CD4-positive, CD25-positive, alpha-beta regulatory T cell (primary cell): ENCODE measurements around the gene MYL5. TPM values are rescaled to one million over a fixed set of nuclear protein-coding genes. Genes with fewer than 3 reads are reported as not detected.

ENCODE experiments used
- ATAC-seq, 2 donors: fragments of 150-1000 bp; cut with Tn5 transposase; one replicate each; pipeline ENCODE4 v1.10.0; 2021; ENCODE audit warnings: low read depth in 2 of 2, moderate number of reproducible peaks in 2 of 2, moderate library complexity in 1 of 2
- DNase-seq, 3 donors: peaks; one replicate each; pipeline versions ENCODE4 v3.0.0 to v3.0.0-alpha.2; 2012 to 2022; ENCODE audit warnings: mixed read lengths in 1 of 3
- H3K27ac ChIP-seq: one replicate; pipeline ENCODE4 v1.7.0; 2013; ENCODE audit warnings: mild to moderate bottlenecking, low read length; ENCODE audit not compliant: insufficient read depth, poor library complexity, severe bottlenecking
- H3K27me3 ChIP-seq: one replicate; pipeline ENCODE4 v1.7.0; 2013; ENCODE audit warnings: low read length; ENCODE audit not compliant: control insufficient read depth, insufficient read depth
- H3K36me3 ChIP-seq: one replicate; pipeline ENCODE4 v1.7.0; 2013; ENCODE audit warnings: mild to moderate bottlenecking, low read length, moderate library complexity; ENCODE audit not compliant: control insufficient read depth, insufficient read depth
- H3K4me1 ChIP-seq: 2 replicates; pipeline ENCODE4 v1.7.0; 2013; ENCODE audit warnings: mild to moderate bottlenecking, low read length; ENCODE audit not compliant: insufficient read depth, control insufficient read depth, poor library complexity, severe bottlenecking
- H3K4me3 ChIP-seq: one replicate; pipeline ENCODE4 v1.7.0; 2013; ENCODE audit warnings: low read depth, mild to moderate bottlenecking, low read length, moderate library complexity
- H3K9me3 ChIP-seq, 2 experiments: 1 replicate in 1 of 2; 2 replicates in 1 of 2; pipeline ENCODE4 v1.7.0; 2013; ENCODE audit warnings: low read length in 2 of 2, mild to moderate bottlenecking in 1 of 2, moderate library complexity in 1 of 2; ENCODE audit not compliant: control insufficient read depth in 2 of 2
- H3K27ac Mint-ChIP-seq, 3 donors: one replicate each; pipeline ENCODE4 v1.8.0; 2020 to 2022; ENCODE audit warnings: mild to moderate bottlenecking in 3 of 3, mixed read lengths in 3 of 3, moderate library complexity in 2 of 3
- H3K27me3 Mint-ChIP-seq: one replicate; pipeline ENCODE4 v1.8.0; 2022; ENCODE audit warnings: mild to moderate bottlenecking, mixed read lengths
- H3K36me3 Mint-ChIP-seq: one replicate; pipeline ENCODE4 v1.8.0; 2020; ENCODE audit warnings: mixed read lengths
- H3K4me1 Mint-ChIP-seq, 4 donors: one replicate each; pipeline ENCODE4 v1.8.0; 2020 to 2022; ENCODE audit warnings: mixed read lengths in 4 of 4, mild to moderate bottlenecking in 1 of 4
- H3K4me3 Mint-ChIP-seq, 4 donors: one replicate each; pipeline ENCODE4 v1.8.0; 2020 to 2022; ENCODE audit warnings: mild to moderate bottlenecking in 4 of 4, mixed read lengths in 4 of 4, moderate library complexity in 3 of 4
- H3K9me3 Mint-ChIP-seq, 7 donors: one replicate each; pipeline ENCODE4 v1.8.0; 2020 to 2022; ENCODE audit warnings: mixed read lengths in 7 of 7, mild to moderate bottlenecking in 3 of 7, moderate library complexity in 2 of 7
- polyA plus RNA-seq, 4 donors: library from polyadenylated mRNA; unstranded; fragments of 300-500 nt; fragmentation: Illumina TruSeq; gene quantifications; one replicate each; pipeline ENCODE4 v1.2.3, GENCODE V29; 2021
- total RNA-seq: library from RNA; stranded (reverse); gene quantifications from one replicate; pipeline ENCODE4 v1.2.3, GENCODE V29; 2022

MYL5 gene
- total and polyA plus RNA-seq, 5 donors from 2014 or later = 3.3 to 13.9 (median 4.7) TPM

- H3K27ac Mint-ChIP-seq = no peak overlapping the region
- H3K4me3 ChIP-seq = peak overlapping the region; percentile 51
- peak overlapping the region in 3 of 4 donors; percentile 68 to 87 (median 75) for H3K4me3 Mint-ChIP-seq
- H3K27ac ChIP-seq = no peak overlapping the region
- H3K4me1 ChIP-seq = no peaks in the 10 kb centered on the region
- H3K4me1 Mint-ChIP-seq = peaks cover 0 to 5% (median 1%) of the 10 kb centered on the region in 4 donors
- H3K9me3 ChIP-seq = peaks cover 0 to 5% of the 10 kb centered on the region in 2 experiments
- DNase-seq (no peak), ATAC-seq (no peak)
- H3K36me3 Mint-ChIP-seq = no peaks in the 10 kb centered on the region
- H3K36me3 ChIP-seq = no peaks in the 10 kb centered on the region
- no peaks in the 10 kb centered on the region for H3K27me3 ChIP-seq
- peaks cover 0 to 8% (median 2%) of the 10 kb centered on the region in 7 donors for H3K9me3 Mint-ChIP-seq
- peaks cover 22% of the 10 kb centered on the region for H3K27me3 Mint-ChIP-seq
Observed at GRCh38 chr4:646460-646859, 27.9 kb upstream of the MYL5 start.

DNA sequence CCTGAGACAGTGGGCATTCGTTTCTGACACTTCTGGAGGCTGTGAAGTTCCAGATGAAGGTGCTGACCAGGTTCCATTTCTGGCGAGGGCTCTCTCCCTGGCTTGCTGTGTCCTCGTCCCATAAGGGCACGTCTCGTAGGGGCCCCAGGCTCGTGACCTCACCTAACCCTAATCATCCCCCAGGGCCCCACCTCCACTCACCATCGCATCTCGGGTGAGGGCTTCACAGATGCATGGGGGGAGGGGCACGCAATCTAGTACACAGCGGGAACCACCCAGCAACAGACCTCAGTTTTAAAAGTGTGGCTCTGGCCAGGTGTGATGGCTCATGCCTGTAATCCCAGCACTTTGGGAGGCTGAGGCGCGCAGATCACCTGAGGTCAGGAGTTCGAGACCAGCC, 26.9 kb upstream of the MYL5 start:
- DNase-seq = no peak
- Mint-ChIP-seq H3K4me1 (peaks cover 0 to 5% (median 1%) of the 10 kb centered on the region in 4 donors), H3K9me3 (peaks cover 0 to 8% (median 2%) of the 10 kb centered on the region in 7 donors), H3K4me3 (no peak overlapping the region), H3K27ac (peak overlapping the region in 1 of 3 donors; percentile 48), H3K36me3 (no peaks in the 10 kb centered on the region), H3K27me3 (peaks cover 22% of the 10 kb centered on the region)
- Histone ChIP-seq H3K27ac (no peak overlapping the region), H3K4me1 (no peaks in the 10 kb centered on the region), H3K27me3 (no peaks in the 10 kb centered on the region), H3K4me3 (no peak overlapping the region), H3K36me3 (no peaks in the 10 kb centered on the region), H3K9me3 (no peaks in the 10 kb centered on the region)
- no peak for ATAC-seq

DNA sequence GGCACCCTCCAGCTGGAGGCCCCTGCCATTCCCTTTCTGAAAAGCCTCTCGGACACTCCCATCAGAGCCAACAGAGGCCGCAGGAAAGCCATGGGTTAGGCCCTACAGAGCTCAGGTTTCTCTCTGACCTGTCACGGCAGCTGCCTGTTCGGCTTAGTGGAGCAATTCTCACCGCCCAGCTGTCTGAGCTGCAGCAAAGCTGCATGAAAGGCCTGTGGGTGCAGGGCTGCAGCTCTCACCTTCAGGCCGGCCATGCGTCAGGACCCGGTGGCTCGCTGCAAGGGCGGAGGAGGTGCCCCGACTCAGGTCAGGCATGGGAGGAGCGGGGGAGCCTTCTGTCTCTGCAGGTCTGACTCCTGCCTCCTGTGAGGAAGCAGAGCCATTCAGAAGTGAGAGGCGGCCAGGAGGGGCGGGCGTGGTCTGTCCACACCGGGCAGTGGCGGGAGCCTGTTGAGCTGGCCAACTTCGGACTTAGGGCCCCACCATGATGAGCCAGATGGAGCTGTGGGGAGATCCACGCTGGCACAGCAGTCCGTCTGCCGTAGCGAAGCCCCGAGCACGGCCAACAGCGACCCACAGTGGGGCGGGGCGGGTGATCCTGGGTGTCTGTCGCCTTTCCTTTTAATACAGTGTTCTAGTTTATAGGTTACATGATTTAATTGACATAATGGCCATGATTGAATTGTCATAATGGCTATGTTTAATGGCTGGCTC, 25.6 kb upstream of the MYL5 start:
- H3K36me3 Mint-ChIP-seq = no peaks in the 10 kb centered on the region
- peaks cover 0 to 5% (median 1%) of the 10 kb centered on the region in 4 donors for H3K4me1 Mint-ChIP-seq

DNA sequence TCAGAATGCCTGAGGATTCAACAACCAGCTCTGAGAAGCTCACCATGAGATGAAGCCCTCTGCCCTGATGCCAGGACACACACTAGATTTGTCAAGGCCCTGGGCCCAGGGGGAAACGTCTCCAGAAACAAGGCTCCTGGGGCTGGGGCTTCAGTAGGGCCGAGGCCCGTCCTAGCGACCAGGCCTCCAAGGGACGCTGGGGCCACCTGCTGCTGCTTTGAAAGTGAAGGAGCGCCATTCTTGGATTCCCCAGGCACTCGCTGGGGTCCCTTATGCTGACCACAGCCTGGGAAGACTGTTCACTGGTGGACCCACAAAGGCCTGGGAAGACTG, 25.1 kb upstream of the MYL5 start:
- Histone ChIP-seq H3K9me3 (no peaks in the 10 kb centered on the region), H3K27ac (no peak overlapping the region), H3K27me3 (no peaks in the 10 kb centered on the region), H3K4me1 (no peaks in the 10 kb centered on the region), H3K4me3 (no peak overlapping the region), H3K36me3 (no peaks in the 10 kb centered on the region)
- Mint-ChIP-seq H3K4me1 (peaks cover 0 to 5% (median 1%) of the 10 kb centered on the region in 4 donors), H3K36me3 (no peaks in the 10 kb centered on the region), H3K27ac (no peak overlapping the region), H3K9me3 (peaks cover 0 to 8% (median 0%) of the 10 kb centered on the region in 7 donors), H3K27me3 (peaks cover 22% of the 10 kb centered on the region), H3K4me3 (no peak overlapping the region)
- ATAC-seq (no peak), DNase-seq (no peak)

More for the DNA sequence above, 25.6 kb upstream of the MYL5 start:
- no peaks in the 10 kb centered on the region for H3K36me3 ChIP-seq
- H3K4me3 Mint-ChIP-seq = no peak overlapping the region
- no peak overlapping the region for H3K4me3 ChIP-seq
- H3K27me3 ChIP-seq = no peaks in the 10 kb centered on the region
- no peaks in the 10 kb centered on the region for H3K9me3 ChIP-seq
- no peaks in the 10 kb centered on the region for H3K4me1 ChIP-seq
- DNase-seq = no peak
- peaks cover 0 to 8% (median 0%) of the 10 kb centered on the region in 7 donors for H3K9me3 Mint-ChIP-seq
- H3K27ac ChIP-seq = no peak overlapping the region
- no peak for ATAC-seq
- H3K27me3 Mint-ChIP-seq = peaks cover 22% of the 10 kb centered on the region
- no peak overlapping the region for H3K27ac Mint-ChIP-seq

- Histone ChIP-seq H3K36me3 (no peaks in the 10 kb centered on the region), H3K4me1 (no peaks in the 10 kb centered on the region), H3K9me3 (no peaks in the 10 kb centered on the region), H3K27me3 (no peaks in the 10 kb centered on the region), H3K27ac (no peak overlapping the region), H3K4me3 (no peak overlapping the region)
- DNase-seq = no peak
- ATAC-seq = no peak
- Mint-ChIP-seq H3K27ac (no peak overlapping the region), H3K9me3 (peaks cover 0 to 4% (median 0%) of the 10 kb centered on the region in 7 donors), H3K4me3 (no peak overlapping the region), H3K36me3 (no peaks in the 10 kb centered on the region), H3K27me3 (peaks cover 22% of the 10 kb centered on the region), H3K4me1 (peaks cover 0 to 5% (median 1%) of the 10 kb centered on the region in 4 donors)
Observed at GRCh38 chr4:649751-650310, 24.5 kb upstream of the MYL5 start.

DNA sequence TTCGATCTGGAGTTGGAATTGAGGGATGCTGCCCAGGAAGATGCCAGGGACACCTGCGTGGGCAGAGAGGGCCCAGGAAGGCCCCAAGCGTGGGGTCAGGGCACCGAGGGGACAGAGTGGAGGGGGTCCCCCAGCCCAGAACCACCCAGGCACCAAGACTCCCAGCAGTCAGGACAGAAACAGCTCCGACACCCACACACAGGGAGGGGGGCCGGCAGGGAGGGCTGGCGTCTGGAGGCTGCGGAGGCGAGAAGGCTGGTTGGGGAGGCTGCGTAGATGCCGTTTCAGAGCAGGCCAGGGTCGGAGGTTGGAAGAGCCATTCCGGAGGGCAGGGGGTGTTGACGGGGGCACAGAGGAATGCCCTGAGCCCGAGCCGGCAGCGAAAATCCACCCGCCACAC, 23.9 kb upstream of the MYL5 start:
- peaks cover 0 to 2% (median 0%) of the 10 kb centered on the region in 7 donors for H3K9me3 Mint-ChIP-seq
- H3K4me1 Mint-ChIP-seq = peaks cover 0 to 5% (median 1%) of the 10 kb centered on the region in 4 donors

DNA sequence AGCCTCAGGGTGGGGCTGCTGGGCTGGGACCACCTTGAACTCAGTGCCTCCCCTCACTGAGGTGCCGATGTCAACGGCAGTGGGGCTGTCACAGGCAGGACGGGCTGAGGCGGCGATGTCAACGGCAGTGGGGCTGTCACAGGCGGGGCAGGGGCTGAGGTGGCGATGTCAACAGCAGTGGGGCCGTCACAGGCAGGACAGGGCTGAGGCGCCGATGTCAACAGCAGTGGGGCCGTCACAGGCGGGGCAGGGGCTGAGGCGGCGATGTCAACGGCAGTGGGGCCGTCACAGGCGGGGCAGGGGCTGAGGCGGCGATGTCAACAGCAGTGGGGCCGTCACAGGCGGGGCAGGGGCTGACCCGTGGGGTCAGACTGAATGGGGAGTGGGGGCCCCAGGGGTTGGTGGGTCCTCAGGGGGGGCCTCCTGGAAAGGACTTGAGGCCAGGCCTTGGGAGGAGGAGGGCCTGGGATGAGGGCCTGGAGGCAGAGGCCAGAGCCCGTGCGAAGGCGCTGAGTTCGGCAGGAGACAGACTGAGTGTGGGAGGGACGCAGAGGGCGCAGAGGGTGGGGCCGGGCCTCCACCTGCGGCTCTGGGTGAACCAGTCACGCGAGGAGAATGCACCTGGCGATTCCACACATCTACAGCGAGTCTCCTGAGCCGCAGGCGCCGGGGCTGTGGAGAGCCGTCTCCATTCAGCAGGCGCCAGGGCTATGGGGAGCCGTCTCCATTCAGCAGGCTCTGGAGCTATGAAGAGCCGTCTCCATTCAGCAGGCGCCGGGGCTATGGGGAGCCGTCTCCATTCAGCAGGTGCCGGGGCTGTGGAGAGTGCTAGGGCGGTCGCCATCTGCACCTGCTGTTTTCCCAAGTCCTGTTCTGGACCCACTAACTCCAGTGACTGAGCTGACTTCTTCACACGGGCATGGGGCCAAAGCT, 23.1 kb upstream of the MYL5 start:
- no peaks in the 10 kb centered on the region for H3K36me3 Mint-ChIP-seq
- no peak for ATAC-seq
- H3K4me1 ChIP-seq = no peaks in the 10 kb centered on the region
- no peaks in the 10 kb centered on the region for H3K27me3 ChIP-seq
- no peak overlapping the region for H3K4me3 ChIP-seq
- no peak overlapping the region for H3K27ac ChIP-seq
- peaks cover 12% of the 10 kb centered on the region for H3K27me3 Mint-ChIP-seq
- H3K4me1 Mint-ChIP-seq = peaks cover 0 to 4% (median 0%) of the 10 kb centered on the region in 4 donors
- no peaks in the 10 kb centered on the region for H3K36me3 ChIP-seq
- no peak overlapping the region for H3K27ac Mint-ChIP-seq
- H3K4me3 Mint-ChIP-seq = no peak overlapping the region
- no peaks in the 10 kb centered on the region for H3K9me3 ChIP-seq
- DNase-seq = no peak
- H3K9me3 Mint-ChIP-seq = peaks cover 0 to 1% (median 0%) of the 10 kb centered on the region in 7 donors

More for the DNA sequence above, 23.9 kb upstream of the MYL5 start:
- DNase-seq (no peak), ATAC-seq (no peak)
- Histone ChIP-seq H3K27me3 (no peaks in the 10 kb centered on the region), H3K4me1 (no peaks in the 10 kb centered on the region), H3K27ac (no peak overlapping the region), H3K36me3 (no peaks in the 10 kb centered on the region), H3K9me3 (no peaks in the 10 kb centered on the region), H3K4me3 (no peak overlapping the region)
- H3K27me3 Mint-ChIP-seq = peaks cover 20% of the 10 kb centered on the region
- no peak overlapping the region for H3K4me3 Mint-ChIP-seq
- no peaks in the 10 kb centered on the region for H3K36me3 Mint-ChIP-seq
- H3K27ac Mint-ChIP-seq = no peak overlapping the region
